Measurements from ENCODE around the gene SETD2.

SETD2 gene

DNA sequence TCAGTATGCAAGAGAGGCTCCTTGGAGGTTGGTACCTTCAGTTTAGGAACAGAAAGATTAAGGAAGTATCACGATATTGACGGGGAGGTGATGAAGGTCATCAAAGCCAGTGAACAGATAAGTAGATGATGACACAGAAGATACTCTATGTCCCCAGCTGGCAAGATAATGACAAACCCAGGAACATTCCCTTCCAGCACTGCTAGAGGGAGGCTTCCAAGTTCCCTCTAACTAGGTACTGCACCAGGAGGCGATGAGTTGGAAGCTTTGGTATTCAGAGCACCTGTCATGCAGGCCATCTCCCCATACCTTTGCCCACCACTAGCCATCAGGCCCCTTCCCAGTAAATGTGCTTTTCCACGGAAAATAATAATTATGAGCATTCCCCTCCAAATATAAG is 143.6 kb downstream of the SETD2 start:
- Histone ChIP-seq H3F3A (ENCODE audit: control insufficient read depth, insufficient read depth) (peaks cover 6% of the 10 kb centered on the region; the same call in 1 of the 2 replicates), H3K79me2 (ENCODE audit: control insufficient read depth, low read length) (peaks cover 21% of the 10 kb centered on the region), H3K4me3 (ENCODE audit: low read length) (no peak overlapping the region), H3K27ac (ENCODE audit: low read depth, low read length) (no peak overlapping the region), H3K4me1 (ENCODE audit: control insufficient read depth, low read length) (peaks cover 32% of the 10 kb centered on the region), H3K36me3 (ENCODE audit: control insufficient read depth, low read length) (peaks cover 53% of the 10 kb centered on the region), H3K9me3 (ENCODE audit: control insufficient read depth, insufficient read depth, low read length) (no peaks in the 10 kb centered on the region), H4K20me1 (ENCODE audit: control insufficient read depth, insufficient read depth, low read depth, low read length) (no peaks in the 10 kb centered on the region), H3K9me2 (replicated peaks; ENCODE audit: control insufficient read depth, low read length) (no peaks in the 10 kb centered on the region), H3K4me2 (ENCODE audit: low read length) (no peak overlapping the region), H3K27me3 (ENCODE audit: control insufficient read depth, low read length) (no peaks in the 10 kb centered on the region)
- TF ChIP-seq, protein P1, sequence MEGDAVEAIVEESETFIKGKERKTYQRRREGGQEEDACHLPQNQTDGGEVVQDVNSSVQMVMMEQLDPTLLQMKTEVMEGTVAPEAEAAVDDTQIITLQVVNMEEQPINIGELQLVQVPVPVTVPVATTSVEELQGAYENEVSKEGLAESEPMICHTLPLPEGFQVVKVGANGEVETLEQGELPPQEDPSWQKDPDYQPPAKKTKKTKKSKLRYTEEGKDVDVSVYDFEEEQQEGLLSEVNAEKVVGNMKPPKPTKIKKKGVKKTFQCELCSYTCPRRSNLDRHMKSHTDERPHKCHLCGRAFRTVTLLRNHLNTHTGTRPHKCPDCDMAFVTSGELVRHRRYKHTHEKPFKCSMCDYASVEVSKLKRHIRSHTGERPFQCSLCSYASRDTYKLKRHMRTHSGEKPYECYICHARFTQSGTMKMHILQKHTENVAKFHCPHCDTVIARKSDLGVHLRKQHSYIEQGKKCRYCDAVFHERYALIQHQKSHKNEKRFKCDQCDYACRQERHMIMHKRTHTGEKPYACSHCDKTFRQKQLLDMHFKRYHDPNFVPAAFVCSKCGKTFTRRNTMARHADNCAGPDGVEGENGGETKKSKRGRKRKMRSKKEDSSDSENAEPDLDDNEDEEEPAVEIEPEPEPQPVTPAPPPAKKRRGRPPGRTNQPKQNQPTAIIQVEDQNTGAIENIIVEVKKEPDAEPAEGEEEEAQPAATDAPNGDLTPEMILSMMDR (IDR thresholded peaks at IDR 0.05; ENCODE audit: low read depth, low read length, poor library complexity, severe bottlenecking), result no peak
- TF ChIP-seq EZH2phosphoT487 (IDR thresholded peaks at IDR 0.05; ENCODE audit: borderline replicate concordance, low read length), result no peak

DNA sequence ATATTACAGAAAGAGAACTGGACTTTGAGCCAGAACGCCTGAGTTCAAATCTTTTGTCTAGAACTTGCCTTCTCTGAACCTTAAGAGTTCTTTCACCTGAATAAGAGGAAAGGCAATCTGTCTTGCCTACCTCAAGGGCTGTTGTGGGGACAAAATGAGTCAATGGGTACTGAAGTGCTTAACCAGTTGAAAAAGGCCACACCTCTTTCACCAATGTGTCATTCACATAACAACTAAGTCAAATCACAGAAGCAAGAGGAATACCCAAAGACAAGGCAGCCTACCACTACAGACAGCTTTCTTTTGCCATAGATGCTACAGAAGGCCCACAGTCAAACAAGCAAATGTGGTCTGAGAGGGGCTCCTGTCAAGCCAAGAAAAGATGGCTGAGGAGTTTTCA is 144.7 kb downstream of the SETD2 start:
- Histone ChIP-seq H3F3A (ENCODE audit: control insufficient read depth, insufficient read depth) (peaks cover 6% of the 10 kb centered on the region), H3K4me3 (ENCODE audit: low read length) (no peak overlapping the region), H3K9me2 (replicated peaks; ENCODE audit: control insufficient read depth, low read length) (no peaks in the 10 kb centered on the region), H4K20me1 (ENCODE audit: control insufficient read depth, insufficient read depth, low read depth, low read length) (no peaks in the 10 kb centered on the region), H3K4me1 (ENCODE audit: control insufficient read depth, low read length) (peaks cover 32% of the 10 kb centered on the region), H3K36me3 (ENCODE audit: control insufficient read depth, low read length) (peaks cover 58% of the 10 kb centered on the region), H3K79me2 (ENCODE audit: control insufficient read depth, low read length) (peaks cover 10% of the 10 kb centered on the region), H3K9me3 (ENCODE audit: control insufficient read depth, insufficient read depth, low read length) (no peaks in the 10 kb centered on the region), H3K27ac (ENCODE audit: low read depth, low read length) (no peak overlapping the region), H3K4me2 (ENCODE audit: low read length) (no peak overlapping the region), H3K27me3 (ENCODE audit: control insufficient read depth, low read length) (no peaks in the 10 kb centered on the region)
- TF ChIP-seq, protein P1 (IDR thresholded peaks at IDR 0.05; ENCODE audit: low read depth, low read length, poor library complexity, severe bottlenecking), result no peak
- no peak for TF ChIP-seq EZH2phosphoT487 (IDR thresholded peaks at IDR 0.05; ENCODE audit: borderline replicate concordance, low read length)

DNA sequence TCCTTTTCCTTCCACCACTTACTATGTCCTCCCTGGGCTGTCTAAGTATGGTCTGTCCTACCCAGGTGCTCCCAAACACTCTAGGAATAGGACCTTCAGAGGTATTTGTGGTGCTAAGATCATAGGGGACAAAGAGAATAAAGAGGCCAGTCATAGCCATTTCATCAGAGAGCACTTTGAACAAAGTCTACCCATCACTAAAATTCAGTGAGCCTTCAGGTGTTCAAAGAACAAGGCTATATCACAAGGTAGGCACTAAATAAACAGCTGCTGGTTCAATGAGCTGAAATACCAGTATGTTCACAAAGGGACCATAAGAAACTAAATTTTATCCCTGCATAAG is 145.7 kb downstream of the SETD2 start:
- peaks cover 58% of the 10 kb centered on the region for H3K36me3 ChIP-seq (ENCODE audit: control insufficient read depth, low read length)
- H3K9me3 ChIP-seq (ENCODE audit: control insufficient read depth, insufficient read depth, low read length), result no peaks in the 10 kb centered on the region
- H4K20me1 ChIP-seq (ENCODE audit: control insufficient read depth, insufficient read depth, low read depth, low read length), result no peaks in the 10 kb centered on the region
- H3K4me3 ChIP-seq (ENCODE audit: low read length), result no peak overlapping the region
- peaks cover 32% of the 10 kb centered on the region for H3K4me1 ChIP-seq (ENCODE audit: control insufficient read depth, low read length)
- peak overlapping the region; percentile 49; the same call in 1 of the 2 replicates for H3K27ac ChIP-seq (ENCODE audit: low read depth, low read length)
- no peaks in the 10 kb centered on the region for H3K9me2 ChIP-seq (replicated peaks; ENCODE audit: control insufficient read depth, low read length)
- H3K79me2 ChIP-seq (ENCODE audit: control insufficient read depth, low read length), result peaks cover 6% of the 10 kb centered on the region; the same call in 1 of the 2 replicates
- TF ChIP-seq, protein P1 (IDR thresholded peaks at IDR 0.05; ENCODE audit: low read depth, low read length, poor library complexity, severe bottlenecking), result no peak
- no peak for TF ChIP-seq EZH2phosphoT487 (IDR thresholded peaks at IDR 0.05; ENCODE audit: borderline replicate concordance, low read length)
- peak overlapping the region; percentile 62; the same call in 1 of the 2 replicates for H3K4me2 ChIP-seq (ENCODE audit: low read length)
- peaks cover 6% of the 10 kb centered on the region for H3F3A ChIP-seq (ENCODE audit: control insufficient read depth, insufficient read depth)
- H3K27me3 ChIP-seq (ENCODE audit: control insufficient read depth, low read length), result no peaks in the 10 kb centered on the region

Measured in DOHH2 (cell line).